ENCODE results near the gene CES1.
"Not testable (repeated sequence)": the region's sequence is repeated elsewhere in the genome, so short reads cannot be mapped to it uniquely, and the experiment has no call there.

The CES1 gene

DNA sequence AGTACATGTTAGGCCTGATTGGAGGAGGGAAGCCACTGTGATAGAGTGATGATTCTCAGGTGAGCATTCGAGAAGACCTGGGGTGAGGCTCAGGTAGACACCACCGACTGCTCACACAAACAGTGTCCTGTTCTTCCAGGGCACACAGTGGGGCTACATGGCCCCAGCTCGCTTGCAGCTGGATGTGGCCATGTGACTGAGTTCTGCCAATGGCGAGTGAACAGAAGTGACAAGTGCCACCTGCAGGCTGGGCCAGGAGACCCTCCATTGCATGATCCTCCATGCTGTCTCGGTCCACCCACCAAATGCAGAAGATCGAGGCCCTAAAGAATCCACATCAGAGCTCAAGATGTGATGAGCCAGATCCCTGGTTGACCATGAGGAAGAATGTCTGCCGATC is 36.1 kb upstream of the CES1 start:
- no peaks in the 10 kb centered on the region for H3K27me3 ChIP-seq (ENCODE audit: control insufficient read depth, low read length)

DNA sequence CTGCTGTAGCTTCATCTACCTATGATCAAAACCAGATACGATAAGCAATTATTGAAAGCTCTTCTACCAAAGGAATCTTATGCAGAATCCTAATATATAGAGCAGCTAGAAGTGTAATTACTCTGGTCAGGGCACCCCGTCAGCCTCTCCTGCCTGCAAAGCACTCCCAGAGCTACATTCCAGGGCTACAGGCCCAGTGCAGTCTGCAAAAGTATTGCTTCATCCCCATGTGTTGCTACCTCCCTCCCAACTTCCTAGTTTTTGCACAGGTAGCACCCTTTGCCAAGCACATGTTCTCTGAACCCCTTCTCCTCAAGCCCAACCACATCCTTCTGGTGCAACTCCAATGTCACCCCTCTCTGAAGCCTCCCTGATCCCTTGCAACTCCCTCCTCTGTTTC is 35.2 kb upstream of the CES1 start:
- no peaks in the 10 kb centered on the region for H4K20me1 ChIP-seq (ENCODE audit: control insufficient read depth, insufficient read depth, low read depth, low read length)

More for the DNA sequence above, 36.1 kb upstream of the CES1 start:
- no peaks in the 10 kb centered on the region for H3F3A ChIP-seq (ENCODE audit: control insufficient read depth, insufficient read depth)
- TF ChIP-seq, protein P1, sequence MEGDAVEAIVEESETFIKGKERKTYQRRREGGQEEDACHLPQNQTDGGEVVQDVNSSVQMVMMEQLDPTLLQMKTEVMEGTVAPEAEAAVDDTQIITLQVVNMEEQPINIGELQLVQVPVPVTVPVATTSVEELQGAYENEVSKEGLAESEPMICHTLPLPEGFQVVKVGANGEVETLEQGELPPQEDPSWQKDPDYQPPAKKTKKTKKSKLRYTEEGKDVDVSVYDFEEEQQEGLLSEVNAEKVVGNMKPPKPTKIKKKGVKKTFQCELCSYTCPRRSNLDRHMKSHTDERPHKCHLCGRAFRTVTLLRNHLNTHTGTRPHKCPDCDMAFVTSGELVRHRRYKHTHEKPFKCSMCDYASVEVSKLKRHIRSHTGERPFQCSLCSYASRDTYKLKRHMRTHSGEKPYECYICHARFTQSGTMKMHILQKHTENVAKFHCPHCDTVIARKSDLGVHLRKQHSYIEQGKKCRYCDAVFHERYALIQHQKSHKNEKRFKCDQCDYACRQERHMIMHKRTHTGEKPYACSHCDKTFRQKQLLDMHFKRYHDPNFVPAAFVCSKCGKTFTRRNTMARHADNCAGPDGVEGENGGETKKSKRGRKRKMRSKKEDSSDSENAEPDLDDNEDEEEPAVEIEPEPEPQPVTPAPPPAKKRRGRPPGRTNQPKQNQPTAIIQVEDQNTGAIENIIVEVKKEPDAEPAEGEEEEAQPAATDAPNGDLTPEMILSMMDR (IDR thresholded peaks at IDR 0.05; ENCODE audit: low read depth, low read length, poor library complexity, severe bottlenecking), result no peak
- TF ChIP-seq EZH2phosphoT487 (IDR thresholded peaks at IDR 0.05; ENCODE audit: borderline replicate concordance, low read length), result no peak
- no peaks in the 10 kb centered on the region for H4K20me1 ChIP-seq (ENCODE audit: control insufficient read depth, insufficient read depth, low read depth, low read length)
- no peaks in the 10 kb centered on the region for H3K79me2 ChIP-seq (ENCODE audit: control insufficient read depth, low read length)
- no peak overlapping the region for H3K27ac ChIP-seq (ENCODE audit: low read depth, low read length)
- H3K4me3 ChIP-seq (ENCODE audit: low read length), result no peak overlapping the region
- H3K4me2 ChIP-seq (ENCODE audit: low read length), result no peak overlapping the region
- H3K36me3 ChIP-seq (ENCODE audit: control insufficient read depth, low read length), result no peaks in the 10 kb centered on the region
- no peaks in the 10 kb centered on the region for H3K9me3 ChIP-seq (ENCODE audit: control insufficient read depth, insufficient read depth, low read length)
- no peaks in the 10 kb centered on the region for H3K9me2 ChIP-seq (replicated peaks; ENCODE audit: control insufficient read depth, low read length)
- H3K4me1 ChIP-seq (ENCODE audit: control insufficient read depth, low read length), result no peaks in the 10 kb centered on the region

DNA sequence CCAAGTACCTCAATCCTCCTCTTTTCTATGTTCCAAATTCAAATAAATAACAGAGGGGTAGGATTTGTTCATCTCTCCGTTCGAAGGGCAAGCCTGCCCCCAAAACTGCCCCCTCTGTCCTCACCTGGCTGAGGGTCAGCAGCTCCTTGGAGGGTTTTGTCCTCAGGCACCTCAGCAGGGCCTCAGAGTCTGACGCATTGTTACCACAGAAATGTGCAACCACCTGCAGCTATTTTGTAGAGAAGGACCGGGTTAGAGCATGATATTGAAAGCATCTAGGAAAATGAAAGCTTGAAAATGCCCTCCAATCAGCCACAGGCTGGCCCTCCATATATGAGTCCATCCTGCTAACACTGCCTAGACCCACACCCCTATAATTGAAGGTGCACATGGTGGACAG is 28.4 kb upstream of the CES1 start:
- H3K27me3 ChIP-seq (ENCODE audit: control insufficient read depth, low read length), result no peaks in the 10 kb centered on the region
- H3K4me2 ChIP-seq (ENCODE audit: low read length), result no peak overlapping the region
- H3K9me2 ChIP-seq (replicated peaks; ENCODE audit: control insufficient read depth, low read length), result no peaks in the 10 kb centered on the region
- H3F3A ChIP-seq (ENCODE audit: control insufficient read depth, insufficient read depth), result no peaks in the 10 kb centered on the region
- no peaks in the 10 kb centered on the region for H4K20me1 ChIP-seq (ENCODE audit: control insufficient read depth, insufficient read depth, low read depth, low read length)
- no peaks in the 10 kb centered on the region for H3K4me1 ChIP-seq (ENCODE audit: control insufficient read depth, low read length)
- no peak for TF ChIP-seq EZH2phosphoT487 (IDR thresholded peaks at IDR 0.05; ENCODE audit: borderline replicate concordance, low read length)
- TF ChIP-seq, protein P1 (IDR thresholded peaks at IDR 0.05; ENCODE audit: low read depth, low read length, poor library complexity, severe bottlenecking), result no peak
- H3K9me3 ChIP-seq (ENCODE audit: control insufficient read depth, insufficient read depth, low read length), result no peaks in the 10 kb centered on the region
- H3K79me2 ChIP-seq (ENCODE audit: control insufficient read depth, low read length), result no peaks in the 10 kb centered on the region
- H3K4me3 ChIP-seq (ENCODE audit: low read length), result no peak overlapping the region
- H3K27ac ChIP-seq (ENCODE audit: low read depth, low read length), result no peak overlapping the region
- no peaks in the 10 kb centered on the region for H3K36me3 ChIP-seq (ENCODE audit: control insufficient read depth, low read length)

More for the DNA sequence above, 35.2 kb upstream of the CES1 start:
- Histone ChIP-seq H3K4me3 (ENCODE audit: low read length) (no peak overlapping the region), H3K9me3 (ENCODE audit: control insufficient read depth, insufficient read depth, low read length) (no peaks in the 10 kb centered on the region), H3F3A (ENCODE audit: control insufficient read depth, insufficient read depth) (no peaks in the 10 kb centered on the region), H3K79me2 (ENCODE audit: control insufficient read depth, low read length) (no peaks in the 10 kb centered on the region), H3K27ac (ENCODE audit: low read depth, low read length) (no peak overlapping the region), H3K4me1 (ENCODE audit: control insufficient read depth, low read length) (no peaks in the 10 kb centered on the region), H3K27me3 (ENCODE audit: control insufficient read depth, low read length) (no peaks in the 10 kb centered on the region), H3K36me3 (ENCODE audit: control insufficient read depth, low read length) (no peaks in the 10 kb centered on the region), H3K4me2 (ENCODE audit: low read length) (no peak overlapping the region), H3K9me2 (replicated peaks; ENCODE audit: control insufficient read depth, low read length) (no peaks in the 10 kb centered on the region)
- TF ChIP-seq EZH2phosphoT487 (IDR thresholded peaks at IDR 0.05; ENCODE audit: borderline replicate concordance, low read length), result no peak
- TF ChIP-seq, protein P1 (IDR thresholded peaks at IDR 0.05; ENCODE audit: low read depth, low read length, poor library complexity, severe bottlenecking), result no peak

DNA sequence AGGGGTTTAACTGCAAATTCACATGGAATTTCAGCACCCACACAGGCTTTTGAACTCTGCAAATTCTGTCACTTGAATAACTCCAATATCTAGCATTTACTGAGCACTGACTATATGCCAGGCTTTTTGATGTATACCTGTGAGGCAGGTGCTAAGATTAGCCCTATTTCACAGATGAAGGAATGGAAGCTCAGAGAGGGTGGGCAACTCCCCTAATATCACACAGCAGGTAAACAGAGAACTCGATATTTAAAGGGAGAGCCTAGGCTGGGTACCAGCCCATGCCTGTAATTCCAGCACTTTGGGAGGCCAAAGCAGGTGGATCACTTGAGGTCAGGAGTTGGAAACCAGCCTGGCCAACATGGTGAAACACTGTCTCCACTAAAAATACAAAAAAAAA is 24.8 kb upstream of the CES1 start:
- not testable (repeated sequence) for H4K20me1 ChIP-seq (ENCODE audit: control insufficient read depth, insufficient read depth, low read depth, low read length); H3K9me2 ChIP-seq (replicated peaks; ENCODE audit: control insufficient read depth, low read length); H3K36me3 ChIP-seq (ENCODE audit: control insufficient read depth, low read length); H3K27me3 ChIP-seq (ENCODE audit: control insufficient read depth, low read length); H3K4me1 ChIP-seq (ENCODE audit: control insufficient read depth, low read length); H3K4me2 ChIP-seq (ENCODE audit: low read length); H3K79me2 ChIP-seq (ENCODE audit: control insufficient read depth, low read length); H3K9me3 ChIP-seq (ENCODE audit: control insufficient read depth, insufficient read depth, low read length); H3K27ac ChIP-seq (ENCODE audit: low read depth, low read length); H3K4me3 ChIP-seq (ENCODE audit: low read length); H3F3A ChIP-seq (ENCODE audit: control insufficient read depth, insufficient read depth)
